SK-N-MC (cell line): ENCODE measurements around the gene HNRNPA2B1.
"Not testable (repeated sequence)": the region's sequence is repeated elsewhere in the genome, so short reads cannot be mapped to it uniquely, and the experiment has no call there.

ENCODE experiments used
- DNase-seq: peaks from one replicate; pipeline ENCODE4 v3.0.0-alpha.2; 2011; ENCODE audit warnings: low read depth, low spot score
- H3K27ac ChIP-seq: fragments of 200-600 bp; sonication (generic); 2 replicates; pipeline ENCODE4 v1.5.1; 2016; ENCODE audit warnings: mixed run types
- H3K36me3 ChIP-seq: fragments of 200-600 bp; sonication (generic); 2 replicates; pipeline ENCODE4 v1.6.1; 2017; ENCODE audit warnings: antibody characterized with exemption, low read length, mixed read lengths; ENCODE audit not compliant: insufficient read depth
- H3K4me3 ChIP-seq: fragments of 200-600 bp; sonication (generic); 2 replicates; pipeline ENCODE4 v1.5.1; 2016
- H3K9ac ChIP-seq: fragments of 200-600 bp; sonication (generic); 2 replicates; pipeline ENCODE4 v1.8.0; 2017; ENCODE audit warnings: mixed run types, mixed read lengths; ENCODE audit not compliant: insufficient read length
- H3K9me3 ChIP-seq: fragments of 200-600 bp; sonication (generic); 2 replicates; pipeline ENCODE4 v1.6.1; 2017; ENCODE audit warnings: low read depth, mild to moderate bottlenecking, antibody characterized with exemption, low read length, moderate library complexity, mixed read lengths
- EZH2 ChIP-seq: fragments of 200-600 bp; sonication (generic); IDR thresholded peaks from one replicate; pipeline ENCODE4 v1.6.1; 2017; ENCODE audit warnings: antibody characterized with exemption
- FOXP2 ChIP-seq: optimal IDR thresholded peaks from 2 replicates; pipeline ENCODE3; 2011; ENCODE audit warnings: mild to moderate bottlenecking, moderate library complexity; ENCODE audit not compliant: insufficient read depth; ENCODE audit errors: extremely low read length, control extremely low read depth
- POLR2AphosphoS5 ChIP-seq: IDR thresholded peaks from 2 replicates; pipeline ENCODE4 v1.6.1; 2012; ENCODE audit warnings: mild to moderate bottlenecking, low read depth, low read length, borderline replicate concordance

HNRNPA2B1 gene

GRCh38 chr7:26188206-26188956, 12.2 kb downstream of the HNRNPA2B1 start:
- Histone ChIP-seq H3K27ac (peak overlapping the region; percentile 82), H3K36me3 (peaks cover 59% of the 10 kb centered on the region)
- no peak for DNase-seq

GRCh38 chr7:26187380-26188205, 13.0 kb downstream of the HNRNPA2B1 start:
- peaks cover 51% of the 10 kb centered on the region for H3K36me3 ChIP-seq
- no peaks in the 10 kb centered on the region for H3K9me3 ChIP-seq
- no peak overlapping the region for H3K9ac ChIP-seq
- no peak for TF ChIP-seq EZH2
- peak; percentile 34 for TF ChIP-seq POLR2AphosphoS5
- H3K27ac ChIP-seq, result peak overlapping the region; percentile 82
- DNase-seq, result no peak
- H3K4me3 ChIP-seq, result no peak overlapping the region

More at GRCh38 chr7:26188206-26188956, 12.2 kb downstream of the HNRNPA2B1 start:
- Histone ChIP-seq H3K9ac (no peak overlapping the region), H3K4me3 (no peak overlapping the region), H3K9me3 (no peaks in the 10 kb centered on the region)
- TF ChIP-seq EZH2 (no peak), FOXP2 (no peak), POLR2AphosphoS5 (peak; percentile 9)

- H3K9me3 ChIP-seq, result no peaks in the 10 kb centered on the region
- peak overlapping the region; percentile 82 for H3K27ac ChIP-seq
- no peak for DNase-seq
- no peak overlapping the region for H3K4me3 ChIP-seq
- no peak for TF ChIP-seq EZH2
- TF ChIP-seq POLR2AphosphoS5, result no peak; the same call in none of the 2 replicates
- TF ChIP-seq FOXP2, result no peak
- H3K36me3 ChIP-seq, result peaks cover 41% of the 10 kb centered on the region
- H3K9ac ChIP-seq, result no peak overlapping the region
Measured at GRCh38 chr7:26186364-26187311, 13.9 kb downstream of the HNRNPA2B1 start.

DNA sequence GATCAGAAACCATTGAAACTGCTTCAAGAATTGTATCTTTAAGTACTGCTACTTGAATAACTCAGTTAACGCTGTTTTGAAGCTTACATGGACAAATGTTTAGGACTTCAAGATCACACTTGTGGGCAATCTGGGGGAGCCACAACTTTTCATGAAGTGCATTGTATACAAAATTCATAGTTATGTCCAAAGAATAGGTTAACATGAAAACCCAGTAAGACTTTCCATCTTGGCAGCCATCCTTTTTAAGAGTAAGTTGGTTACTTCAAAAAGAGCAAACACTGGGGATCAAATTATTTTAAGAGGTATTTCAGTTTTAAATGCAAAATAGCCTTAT, 14.7 kb downstream of the HNRNPA2B1 start:
- Histone ChIP-seq H3K9me3 (no peaks in the 10 kb centered on the region), H3K27ac (peak overlapping the region; percentile 86), H3K36me3 (peaks cover 33% of the 10 kb centered on the region), H3K9ac (no peak overlapping the region), H3K4me3 (no peak overlapping the region)
- TF ChIP-seq FOXP2 (no peak), POLR2AphosphoS5 (no peak), EZH2 (no peak)
- no peak for DNase-seq

DNA sequence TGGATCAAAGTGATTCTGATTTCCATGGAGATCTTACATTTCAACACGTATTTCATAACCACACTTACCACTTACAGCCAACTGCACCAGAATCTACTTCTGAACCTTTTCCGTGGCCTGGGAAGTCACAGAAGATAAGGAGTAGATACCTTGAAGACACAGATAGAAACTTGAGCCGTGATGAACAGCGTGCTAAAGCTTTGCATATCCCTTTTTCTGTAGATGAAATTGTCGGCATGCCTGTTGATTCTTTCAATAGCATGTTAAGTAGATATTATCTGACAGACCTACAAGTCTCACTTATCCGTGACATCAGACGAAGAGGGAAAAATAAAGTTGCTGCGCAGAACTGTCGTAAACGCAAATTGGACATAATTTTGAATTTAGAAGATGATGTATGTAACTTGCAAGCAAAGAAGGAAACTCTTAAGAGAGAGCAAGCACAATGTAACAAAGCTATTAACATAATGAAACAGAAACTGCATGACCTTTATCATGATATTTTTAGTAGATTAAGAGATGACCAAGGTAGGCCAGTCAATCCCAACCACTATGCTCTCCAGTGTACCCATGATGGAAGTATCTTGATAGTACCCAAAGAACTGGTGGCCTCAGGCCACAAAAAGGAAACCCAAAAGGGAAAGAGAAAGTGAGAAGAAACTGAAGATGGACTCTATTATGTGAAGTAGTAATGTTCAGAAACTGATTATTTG, 15.3 kb downstream of the HNRNPA2B1 start:
- Histone ChIP-seq H3K27ac (peak overlapping the region; percentile 86), H3K9me3 (no peaks in the 10 kb centered on the region), H3K4me3 (no peak overlapping the region), H3K36me3 (peaks cover 28% of the 10 kb centered on the region), H3K9ac (no peak overlapping the region)
- no peak for DNase-seq
- TF ChIP-seq POLR2AphosphoS5 (no peak; the same call in 1 of the 2 replicates), EZH2 (no peak), FOXP2 (no peak)

DNA sequence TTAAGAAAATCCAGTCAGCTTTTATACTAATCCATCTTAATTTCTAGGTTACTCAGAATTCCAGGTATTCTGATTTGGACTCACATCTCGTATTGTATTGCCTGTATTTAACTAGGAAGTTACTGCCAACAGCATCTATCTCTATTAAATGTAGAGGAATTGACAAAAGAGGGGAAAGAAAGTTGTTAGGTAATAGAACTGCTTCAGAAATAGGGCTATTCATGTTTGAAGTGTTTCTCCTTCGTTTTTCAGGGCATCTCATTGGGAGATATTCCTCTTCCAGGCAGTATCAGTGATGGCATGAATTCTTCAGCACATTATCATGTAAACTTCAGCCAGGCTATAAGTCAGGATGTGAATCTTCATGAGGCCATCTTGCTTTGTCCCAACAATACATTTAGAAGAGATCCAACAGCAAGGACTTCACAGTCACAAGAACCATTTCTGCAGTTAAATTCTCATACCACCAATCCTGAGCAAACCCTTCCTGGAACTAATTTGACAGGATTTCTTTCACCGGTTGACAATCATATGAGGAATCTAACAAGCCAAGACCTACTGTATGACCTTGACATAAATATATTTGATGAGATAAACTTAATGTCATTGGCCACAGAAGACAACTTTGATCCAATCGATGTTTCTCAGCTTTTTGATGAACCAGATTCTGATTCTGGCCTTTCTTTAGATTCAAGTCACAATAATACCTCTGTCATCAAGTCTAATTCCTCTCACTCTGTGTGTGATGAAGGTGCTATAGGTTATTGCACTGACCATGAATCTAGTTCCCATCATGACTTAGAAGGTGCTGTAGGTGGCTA, 16.1 kb downstream of the HNRNPA2B1 start:
- H3K9me3 ChIP-seq, H3K9ac ChIP-seq, DNase-seq, H3K4me3 ChIP-seq: not testable (repeated sequence)
- Histone ChIP-seq H3K36me3 (peaks cover 20% of the 10 kb centered on the region), H3K27ac (peak overlapping the region; percentile 86)

DNA sequence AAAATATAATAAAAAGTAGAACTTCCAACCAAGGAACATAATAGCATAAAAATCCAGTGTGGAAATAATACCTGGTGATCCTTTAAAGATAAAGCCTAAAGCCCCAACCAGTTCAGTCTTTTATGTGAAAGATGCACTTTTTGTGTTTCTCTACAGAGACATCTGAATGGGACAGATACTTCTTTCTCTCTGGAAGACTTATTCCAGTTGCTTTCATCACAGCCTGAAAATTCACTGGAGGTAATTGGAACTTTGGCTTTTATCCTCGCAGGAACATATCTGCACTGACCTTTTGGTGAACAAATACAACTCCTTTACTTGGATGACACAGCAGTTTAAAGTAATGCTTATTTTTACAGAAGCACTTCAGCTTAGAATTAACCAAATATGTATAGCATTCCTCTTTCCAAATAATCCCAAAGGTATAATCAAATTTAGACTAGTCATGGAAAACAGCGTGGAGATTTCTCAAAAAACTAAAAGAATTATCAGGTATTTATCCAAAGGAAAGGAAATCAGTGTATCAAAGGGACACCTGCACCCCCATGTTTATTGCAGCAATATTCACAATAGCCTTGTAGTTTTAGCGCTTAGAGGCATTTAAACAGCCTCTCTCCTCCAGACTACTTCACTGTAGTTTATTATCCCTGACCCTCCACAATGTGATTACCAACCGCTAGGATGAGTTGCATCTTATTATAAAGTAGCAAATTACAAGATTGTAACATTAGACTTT, 16.8 kb downstream of the HNRNPA2B1 start:
- no peak for DNase-seq
- H3K27ac ChIP-seq, result peak overlapping the region; percentile 86
- H3K4me3 ChIP-seq, result no peak overlapping the region
- peaks cover 12% of the 10 kb centered on the region for H3K36me3 ChIP-seq
- no peaks in the 10 kb centered on the region for H3K9me3 ChIP-seq
- no peak overlapping the region for H3K9ac ChIP-seq
- no peak for TF ChIP-seq FOXP2
- no peak for TF ChIP-seq EZH2
- peak; percentile 27 for TF ChIP-seq POLR2AphosphoS5
